Epithelial cell of esophagus (primary cell): ENCODE measurements around the gene PLD6.

ENCODE experiments used
- DNase-seq: peaks from one replicate; pipeline ENCODE4 v3.0.0; 2010; ENCODE audit warnings: low read depth
- H3K4me3 ChIP-seq: 2 replicates; pipeline ENCODE4 v1.5.1; 2011; ENCODE audit warnings: mild to moderate bottlenecking, low read length, control low read depth
- TF ChIP-seq, protein P1 (sequence below): IDR thresholded peaks from 2 replicates; pipeline ENCODE4 v1.5.1; 2011; ENCODE audit warnings: low read depth, mild to moderate bottlenecking, low read length, control low read depth, inconsistent platforms; ENCODE audit not compliant: insufficient read depth; ENCODE audit errors: missing control alignments

Gene PLD6

DNA sequence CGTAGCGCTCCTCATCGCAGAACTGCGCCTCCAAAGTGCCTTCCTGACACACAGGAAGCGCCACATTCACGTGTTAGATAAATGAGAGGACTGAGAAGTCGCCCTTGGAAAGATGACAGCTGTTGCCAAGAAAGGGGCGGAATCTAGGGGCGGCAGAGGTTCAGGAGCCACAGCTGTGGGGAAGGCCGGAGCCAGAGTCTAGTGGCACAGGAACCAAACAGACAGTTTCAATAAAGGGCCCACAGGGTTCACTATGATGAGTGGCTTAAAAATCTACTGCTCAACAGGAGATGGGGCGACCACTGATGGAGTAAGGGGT lies 26.1 kb upstream of the PLD6 start:
- DNase-seq, result no peak
- TF ChIP-seq, protein P1, sequence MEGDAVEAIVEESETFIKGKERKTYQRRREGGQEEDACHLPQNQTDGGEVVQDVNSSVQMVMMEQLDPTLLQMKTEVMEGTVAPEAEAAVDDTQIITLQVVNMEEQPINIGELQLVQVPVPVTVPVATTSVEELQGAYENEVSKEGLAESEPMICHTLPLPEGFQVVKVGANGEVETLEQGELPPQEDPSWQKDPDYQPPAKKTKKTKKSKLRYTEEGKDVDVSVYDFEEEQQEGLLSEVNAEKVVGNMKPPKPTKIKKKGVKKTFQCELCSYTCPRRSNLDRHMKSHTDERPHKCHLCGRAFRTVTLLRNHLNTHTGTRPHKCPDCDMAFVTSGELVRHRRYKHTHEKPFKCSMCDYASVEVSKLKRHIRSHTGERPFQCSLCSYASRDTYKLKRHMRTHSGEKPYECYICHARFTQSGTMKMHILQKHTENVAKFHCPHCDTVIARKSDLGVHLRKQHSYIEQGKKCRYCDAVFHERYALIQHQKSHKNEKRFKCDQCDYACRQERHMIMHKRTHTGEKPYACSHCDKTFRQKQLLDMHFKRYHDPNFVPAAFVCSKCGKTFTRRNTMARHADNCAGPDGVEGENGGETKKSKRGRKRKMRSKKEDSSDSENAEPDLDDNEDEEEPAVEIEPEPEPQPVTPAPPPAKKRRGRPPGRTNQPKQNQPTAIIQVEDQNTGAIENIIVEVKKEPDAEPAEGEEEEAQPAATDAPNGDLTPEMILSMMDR, result no peak
- H3K4me3 ChIP-seq, result no peak overlapping the region

DNA sequence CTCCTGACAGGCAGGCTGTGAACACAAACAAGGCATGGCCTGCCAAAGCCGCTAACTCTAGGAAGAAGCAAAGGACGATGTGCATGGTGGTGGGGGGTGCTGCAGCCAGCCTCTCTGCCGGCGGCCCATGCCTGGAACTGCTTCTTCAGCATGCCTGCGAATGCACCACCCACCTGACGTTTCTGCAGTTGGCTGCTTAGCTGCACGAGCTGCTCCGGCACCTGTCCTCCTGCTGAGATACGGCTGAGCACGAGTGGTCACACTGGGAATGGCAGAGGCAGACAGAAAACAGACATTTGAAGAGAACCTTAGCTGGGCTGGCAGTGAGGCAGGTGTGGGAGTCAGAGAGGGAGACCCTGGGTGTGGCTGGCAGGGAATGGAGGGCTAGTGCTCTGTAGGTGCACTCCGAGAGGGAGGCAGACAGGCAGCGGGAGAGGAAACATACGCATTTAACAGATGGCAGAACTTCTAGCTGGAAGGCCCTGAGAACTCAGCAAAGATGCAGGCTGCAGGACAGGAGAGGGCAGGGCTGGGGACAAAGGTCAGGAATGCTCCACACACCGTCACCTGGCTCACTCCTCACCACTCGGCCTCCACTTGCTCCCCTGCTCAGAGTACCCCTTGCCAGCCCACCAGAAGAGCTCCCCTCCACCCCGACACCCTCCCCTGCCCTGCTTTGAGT lies 25.6 kb upstream of the PLD6 start:
- no peak for DNase-seq
- TF ChIP-seq, protein P1, result no peak

GRCh38 chr17:17229416-17230384 lies 23.6 kb upstream of the PLD6 start:
- H3K4me3 ChIP-seq, result no peak overlapping the region
- no peak for DNase-seq
- TF ChIP-seq, protein P1, result no peak

More for the DNA sequence above, 25.6 kb upstream of the PLD6 start:
- H3K4me3 ChIP-seq, result no peak overlapping the region

GRCh38 chr17:17228521-17229279 lies 22.6 kb upstream of the PLD6 start:
- DNase-seq, result no peak
- no peak overlapping the region for H3K4me3 ChIP-seq
- TF ChIP-seq, protein P1, result no peak

GRCh38 chr17:17227608-17228520 lies 21.7 kb upstream of the PLD6 start:
- no peak overlapping the region for H3K4me3 ChIP-seq
- TF ChIP-seq, protein P1, result no peak
- DNase-seq, result no peak
